Keratinocyte (primary cell): ENCODE measurements around the gene TAS2R16. TPM values are rescaled to one million over a fixed set of nuclear protein-coding genes. Genes with fewer than 3 reads are reported as not detected.

Experiments used
- DNase-seq: peaks from one replicate; pipeline ENCODE4 v3.0.0-alpha.2; 2011; ENCODE audit warnings: low read depth, missing footprints, low spot score
- FAIRE-seq: peaks from 2 replicates; lab custom pipeline; 2011; peaks lifted over from hg19 to GRCh38; lab: Jason Lieb, UNC
- H2AFZ ChIP-seq: 2 replicates; pipeline ENCODE4 v1.6.0; 2012; ENCODE audit warnings: low read length, control low read depth, inconsistent platforms; ENCODE audit not compliant: control insufficient read depth
- H3K27ac ChIP-seq: 2 replicates; pipeline ENCODE4 v1.5.1; 2011; ENCODE audit warnings: low read length; ENCODE audit not compliant: control insufficient read depth, insufficient read depth
- H3K27me3 ChIP-seq: 3 replicates; pipeline ENCODE4 v1.6.0; 2011; ENCODE audit warnings: low read length; ENCODE audit not compliant: control insufficient read depth, insufficient read depth; ENCODE audit errors: extremely low read depth
- H3K36me3 ChIP-seq, 2 experiments: 2 replicates in 1 of 2; 3 replicates in 1 of 2; pipeline ENCODE4 v1.5.1; 2011; ENCODE audit warnings: low read length in 2 of 2, mild to moderate bottlenecking in 1 of 2; ENCODE audit not compliant: control insufficient read depth in 2 of 2, insufficient read depth in 2 of 2; ENCODE audit errors: extremely low read depth in 1 of 2
- H3K4me1 ChIP-seq: 3 replicates; pipeline ENCODE4 v1.5.1; 2011; ENCODE audit warnings: low read length; ENCODE audit not compliant: control insufficient read depth, insufficient read depth; ENCODE audit errors: extremely low read depth
- H3K4me2 ChIP-seq: 3 replicates; pipeline ENCODE4 v1.6.0; 2011; ENCODE audit warnings: low read depth, low read length; ENCODE audit not compliant: control insufficient read depth, insufficient read depth; ENCODE audit errors: extremely low read depth
- H3K4me3 ChIP-seq, 3 experiments: fragments of 200-600 bp in 1 of 3; sonication (generic) in 1 of 3; 2 replicates in 2 of 3; 3 replicates in 1 of 3; pipeline ENCODE4 v1.5.1; 2011 to 2016; ENCODE audit warnings: low read length in 3 of 3, mild to moderate bottlenecking in 3 of 3, control low read depth in 2 of 3, inconsistent platforms in 1 of 3, low read depth in 1 of 3, mixed read lengths in 1 of 3, mixed run types in 1 of 3, moderate library complexity in 1 of 3; ENCODE audit not compliant: control insufficient read depth in 2 of 3, insufficient read depth in 2 of 3; ENCODE audit errors: extremely low read depth in 1 of 3
- H3K79me2 ChIP-seq: 2 replicates; pipeline ENCODE4 v1.6.0; 2012; ENCODE audit warnings: low read length; ENCODE audit not compliant: control insufficient read depth, insufficient read depth
- H3K9ac ChIP-seq: 3 replicates; pipeline ENCODE4 v1.6.0; 2011; ENCODE audit warnings: low read length; ENCODE audit not compliant: control insufficient read depth, insufficient read depth; ENCODE audit errors: extremely low read depth
- H3K9me1 ChIP-seq: 3 replicates; pipeline ENCODE4 v1.6.0; 2011; ENCODE audit warnings: low read length; ENCODE audit not compliant: control insufficient read depth, insufficient read depth; ENCODE audit errors: extremely low read depth
- H3K9me3 ChIP-seq: 2 replicates; pipeline ENCODE4 v1.5.1; 2012; ENCODE audit warnings: low read depth, low read length; ENCODE audit not compliant: control insufficient read depth
- H4K20me1 ChIP-seq: 3 replicates; pipeline ENCODE4 v1.6.0; 2011; ENCODE audit warnings: low read length; ENCODE audit not compliant: control insufficient read depth, insufficient read depth; ENCODE audit errors: extremely low read depth
- EZH2 ChIP-seq: IDR thresholded peaks from one replicate; pipeline ENCODE4 v1.6.1; 2012; ENCODE audit warnings: inconsistent platforms, mild to moderate bottlenecking, low read length, moderate library complexity
- dilution Hi-C: fragments of 300-500 bp; cut with MboI; formaldehyde crosslinking; loops from one replicate; pipeline ENCODE4 v1.7.0; 2020; ENCODE audit warnings: low sequenced_read_pairs; ENCODE audit not compliant: extremely low pct_ligation_motif_present
- polyA plus RNA-seq, 5 experiments: library from polyadenylated mRNA; depleted of rRNA in 3 of 5; stranded (reverse) in 3 of 5; stranded (forward) in 1 of 5; unstranded in 1 of 5; fragments of >200 nt; gene quantifications; 1 replicate in 1 of 5; 2 replicates in 3 of 5; 3 replicates in 1 of 5; pipeline versions ENCODE4 v1.2.1 to v1.2.3, GENCODE V29; 2011 to 2012; ENCODE audit warnings: missing spikeins in 2 of 5, low read depth in 1 of 5, low replicate concordance in 1 of 5
- TF ChIP-seq, protein P1 (sequence below), 3 experiments: IDR thresholded peaks in 1 of 3; conservative IDR thresholded peaks in 1 of 3; optimal IDR thresholded peaks in 1 of 3; 2 replicates in 2 of 3; 3 replicates in 1 of 3; pipeline versions ENCODE3 to v1.5.1; 2011; ENCODE audit warnings: low read length in 3 of 3, mild to moderate bottlenecking in 3 of 3, moderate library complexity in 2 of 3, control low read depth in 1 of 3, inconsistent platforms in 1 of 3; ENCODE audit not compliant: insufficient read depth in 2 of 3; ENCODE audit errors: extremely low read depth in 1 of 3

Gene TAS2R16
- polyA plus RNA-seq, 1 donor (not counting 4 experiments of a cell fraction or from before 2014, with no cell fraction given) = not detected

DNA sequence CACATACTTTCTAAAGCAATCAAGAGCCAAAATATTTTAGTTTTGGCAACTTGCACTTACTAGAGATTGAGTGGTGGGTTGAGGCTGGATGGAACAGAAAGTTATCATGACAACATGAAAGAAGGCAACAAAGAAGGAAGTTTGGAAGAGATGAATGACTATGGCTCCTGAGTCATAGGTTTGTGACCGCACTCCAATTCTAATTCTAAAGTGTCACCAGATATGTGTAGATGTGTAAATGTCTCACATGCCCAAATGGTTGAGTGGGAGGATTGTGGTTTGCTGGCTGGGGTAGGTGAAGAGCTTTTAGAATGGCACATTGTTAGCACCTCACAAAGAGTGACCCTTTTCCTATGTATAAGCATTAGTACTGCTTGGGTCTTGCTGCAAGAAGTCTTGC is 20.2 kb downstream of the TAS2R16 start:
- FAIRE-seq (no peak), DNase-seq (no peak)
- TF ChIP-seq, protein P1, sequence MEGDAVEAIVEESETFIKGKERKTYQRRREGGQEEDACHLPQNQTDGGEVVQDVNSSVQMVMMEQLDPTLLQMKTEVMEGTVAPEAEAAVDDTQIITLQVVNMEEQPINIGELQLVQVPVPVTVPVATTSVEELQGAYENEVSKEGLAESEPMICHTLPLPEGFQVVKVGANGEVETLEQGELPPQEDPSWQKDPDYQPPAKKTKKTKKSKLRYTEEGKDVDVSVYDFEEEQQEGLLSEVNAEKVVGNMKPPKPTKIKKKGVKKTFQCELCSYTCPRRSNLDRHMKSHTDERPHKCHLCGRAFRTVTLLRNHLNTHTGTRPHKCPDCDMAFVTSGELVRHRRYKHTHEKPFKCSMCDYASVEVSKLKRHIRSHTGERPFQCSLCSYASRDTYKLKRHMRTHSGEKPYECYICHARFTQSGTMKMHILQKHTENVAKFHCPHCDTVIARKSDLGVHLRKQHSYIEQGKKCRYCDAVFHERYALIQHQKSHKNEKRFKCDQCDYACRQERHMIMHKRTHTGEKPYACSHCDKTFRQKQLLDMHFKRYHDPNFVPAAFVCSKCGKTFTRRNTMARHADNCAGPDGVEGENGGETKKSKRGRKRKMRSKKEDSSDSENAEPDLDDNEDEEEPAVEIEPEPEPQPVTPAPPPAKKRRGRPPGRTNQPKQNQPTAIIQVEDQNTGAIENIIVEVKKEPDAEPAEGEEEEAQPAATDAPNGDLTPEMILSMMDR (optimal IDR thresholded peaks at IDR 0.05 in 1 of 3, IDR thresholded peaks at IDR 0.05 in 1 of 3, conservative IDR thresholded peaks at IDR 0.05 in 1 of 3; ENCODE audit: extremely low read depth in 1 of 3, insufficient read depth in 2 of 3, low read length in 3 of 3) = no peak
- no peak for TF ChIP-seq EZH2
- H3K36me3 ChIP-seq = no peaks in the 10 kb centered on the region
- no peaks in the 10 kb centered on the region for H4K20me1 ChIP-seq
- no peak overlapping the region for H2AFZ ChIP-seq
- H3K9ac ChIP-seq = no peak overlapping the region
- dilution Hi-C loops = no loop called here
- H3K4me2 ChIP-seq = no peak overlapping the region
- H3K79me2 ChIP-seq = no peaks in the 10 kb centered on the region
- no peak overlapping the region for H3K4me3 ChIP-seq
- H3K27me3 ChIP-seq = no peaks in the 10 kb centered on the region
- H3K9me1 ChIP-seq = no peaks in the 10 kb centered on the region
- H3K9me3 ChIP-seq = no peaks in the 10 kb centered on the region
- no peaks in the 10 kb centered on the region for H3K4me1 ChIP-seq
- H3K27ac ChIP-seq = no peak overlapping the region

DNA sequence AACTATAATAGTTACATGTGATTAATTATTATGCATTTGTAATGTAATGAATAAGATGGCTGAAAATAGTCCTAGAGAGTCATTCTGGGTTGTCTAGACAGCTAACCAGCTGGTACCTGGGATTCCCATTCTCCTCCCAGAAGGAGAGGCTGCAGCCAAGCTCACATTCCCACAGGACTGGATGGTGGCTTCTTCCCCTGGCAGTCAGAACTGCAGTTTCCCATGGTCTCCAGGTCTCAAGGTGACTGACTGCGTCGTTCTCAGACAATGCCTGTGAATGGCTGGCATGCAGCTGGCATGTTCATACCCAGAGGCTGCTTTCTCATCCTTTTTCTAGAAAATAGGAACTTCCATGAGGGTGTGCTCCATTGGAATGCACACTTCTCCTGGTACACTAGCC is 21.3 kb downstream of the TAS2R16 start:
- FAIRE-seq = no peak

More for the DNA sequence above, 21.3 kb downstream of the TAS2R16 start:
- no peak overlapping the region for H3K4me2 ChIP-seq
- H3K36me3 ChIP-seq = no peaks in the 10 kb centered on the region
- no peak overlapping the region for H3K4me3 ChIP-seq
- H3K79me2 ChIP-seq = no peaks in the 10 kb centered on the region
- H3K27me3 ChIP-seq = no peaks in the 10 kb centered on the region
- no peak overlapping the region for H3K27ac ChIP-seq
- H3K9me1 ChIP-seq = no peaks in the 10 kb centered on the region
- no peaks in the 10 kb centered on the region for H3K4me1 ChIP-seq
- dilution Hi-C loops = no loop called here
- no peaks in the 10 kb centered on the region for H3K9me3 ChIP-seq
- H4K20me1 ChIP-seq = no peaks in the 10 kb centered on the region
- no peak overlapping the region for H2AFZ ChIP-seq
- no peak for DNase-seq
- TF ChIP-seq, protein P1 (optimal IDR thresholded peaks at IDR 0.05 in 1 of 3, IDR thresholded peaks at IDR 0.05 in 1 of 3, conservative IDR thresholded peaks at IDR 0.05 in 1 of 3; ENCODE audit: extremely low read depth in 1 of 3, insufficient read depth in 2 of 3, low read length in 3 of 3) = no peak
- no peak for TF ChIP-seq EZH2
- H3K9ac ChIP-seq = no peak overlapping the region
